Trophoblast cell (in vitro differentiated cells and primary cell): ENCODE data around the gene SLC47A2.

ENCODE experiments used
- DNase-seq, 2 donors: peaks; one replicate each; pipeline ENCODE4 v3.0.0-alpha.2; 2016
- H2AFZ ChIP-seq: 2 replicates; pipeline ENCODE4 v1.6.1; 2013; ENCODE audit warnings: low read length, moderate library complexity, mild to moderate bottlenecking; ENCODE audit not compliant: insufficient read depth, poor library complexity
- H2AK5ac ChIP-seq: 2 replicates; pipeline ENCODE4 v1.6.1; 2013; ENCODE audit warnings: mild to moderate bottlenecking, low read length
- H2BK120ac ChIP-seq: 2 replicates; pipeline ENCODE4 v1.6.1; 2013; ENCODE audit warnings: low read length, mild to moderate bottlenecking, moderate library complexity; ENCODE audit not compliant: insufficient read depth, poor library complexity
- H2BK12ac ChIP-seq: 2 replicates; pipeline ENCODE4 v1.6.1; 2013; ENCODE audit warnings: mild to moderate bottlenecking, low read length, moderate library complexity
- H2BK5ac ChIP-seq: 2 replicates; pipeline ENCODE4 v1.6.1; 2013; ENCODE audit warnings: low read length, low read depth, moderate library complexity, mild to moderate bottlenecking; ENCODE audit not compliant: poor library complexity
- H3K14ac ChIP-seq: 2 replicates; pipeline ENCODE4 v1.6.1; 2013; ENCODE audit warnings: mild to moderate bottlenecking, low read length
- H3K18ac ChIP-seq: 2 replicates; pipeline ENCODE4 v1.6.1; 2013; ENCODE audit warnings: mild to moderate bottlenecking, low read length
- H3K23ac ChIP-seq: 2 replicates; pipeline ENCODE4 v1.6.1; 2013; ENCODE audit warnings: low read length
- H3K27ac ChIP-seq: 2 replicates; pipeline ENCODE4 v1.5.1; 2013; ENCODE audit warnings: low read depth, mild to moderate bottlenecking, inconsistent platforms, low read length, moderate library complexity
- H3K27me3 ChIP-seq: 2 replicates; pipeline ENCODE4 v1.6.1; 2013; ENCODE audit warnings: inconsistent platforms, mild to moderate bottlenecking, low read length, moderate library complexity; ENCODE audit not compliant: insufficient read depth
- H3K36me3 ChIP-seq, 2 experiments: 1 replicate in 1 of 2; 2 replicates in 1 of 2; pipeline ENCODE4 v1.6.1; 2013; ENCODE audit warnings: low read length in 2 of 2, mild to moderate bottlenecking in 2 of 2, moderate library complexity in 1 of 2; ENCODE audit not compliant: insufficient read depth in 2 of 2, control insufficient read depth in 1 of 2
- H3K4ac ChIP-seq: 2 replicates; pipeline ENCODE4 v1.6.1; 2013; ENCODE audit warnings: low read depth, mild to moderate bottlenecking, low read length, moderate library complexity
- H3K4me1 ChIP-seq, 2 experiments: 1 replicate in 1 of 2; 2 replicates in 1 of 2; pipeline ENCODE4 v1.6.1; 2013; ENCODE audit warnings: low read length in 2 of 2, mild to moderate bottlenecking in 2 of 2, moderate library complexity in 1 of 2; ENCODE audit not compliant: insufficient read depth in 2 of 2, control insufficient read depth in 1 of 2
- H3K4me2 ChIP-seq: 2 replicates; pipeline ENCODE4 v1.6.1; 2013; ENCODE audit warnings: inconsistent platforms, mild to moderate bottlenecking, low read length, moderate library complexity
- H3K4me3 ChIP-seq: 2 replicates; pipeline ENCODE4 v1.5.1; 2013; ENCODE audit warnings: mild to moderate bottlenecking, low read depth, low read length, inconsistent platforms
- H3K79me1 ChIP-seq: one replicate; pipeline ENCODE4 v1.6.1; 2013; ENCODE audit warnings: low read length
- H3K79me2 ChIP-seq: 2 replicates; pipeline ENCODE4 v1.6.1; 2013; ENCODE audit warnings: low read length, mild to moderate bottlenecking; ENCODE audit not compliant: control insufficient read depth, insufficient read depth, poor library complexity
- H3K9ac ChIP-seq: 2 replicates; pipeline ENCODE4 v1.6.1; 2013; ENCODE audit warnings: mild to moderate bottlenecking, low read length
- H3K9me3 ChIP-seq: 2 replicates; pipeline ENCODE4 v1.6.1; 2013; ENCODE audit warnings: low read depth, mild to moderate bottlenecking, control low read depth, inconsistent platforms, low read length; ENCODE audit not compliant: insufficient read depth
- H4K12ac ChIP-seq: 2 replicates; pipeline ENCODE4 v1.6.1; 2013; ENCODE audit warnings: low read depth, mild to moderate bottlenecking, low read length, moderate library complexity
- H4K8ac ChIP-seq: 2 replicates; pipeline ENCODE4 v1.6.1; 2013; ENCODE audit warnings: low read depth, mild to moderate bottlenecking, low read length, moderate library complexity
- H4K91ac ChIP-seq: one replicate; pipeline ENCODE4 v1.6.1; 2013; ENCODE audit warnings: low read depth, mild to moderate bottlenecking, low read length, moderate library complexity
- WGBS: extraction: QIAGEN DNeasy Blood & Tissue Kit; methylation state at CpG from one replicate; pipeline ENCODE4 v1.1.7; 2013; ENCODE audit warnings: missing lambda C conversion rate; ENCODE audit not compliant: insufficient read length, insufficient coverage; ENCODE audit errors: extremely low coverage; 5-methylcytosine and 5-hydroxymethylcytosine counted together

Gene SLC47A2

DNA sequence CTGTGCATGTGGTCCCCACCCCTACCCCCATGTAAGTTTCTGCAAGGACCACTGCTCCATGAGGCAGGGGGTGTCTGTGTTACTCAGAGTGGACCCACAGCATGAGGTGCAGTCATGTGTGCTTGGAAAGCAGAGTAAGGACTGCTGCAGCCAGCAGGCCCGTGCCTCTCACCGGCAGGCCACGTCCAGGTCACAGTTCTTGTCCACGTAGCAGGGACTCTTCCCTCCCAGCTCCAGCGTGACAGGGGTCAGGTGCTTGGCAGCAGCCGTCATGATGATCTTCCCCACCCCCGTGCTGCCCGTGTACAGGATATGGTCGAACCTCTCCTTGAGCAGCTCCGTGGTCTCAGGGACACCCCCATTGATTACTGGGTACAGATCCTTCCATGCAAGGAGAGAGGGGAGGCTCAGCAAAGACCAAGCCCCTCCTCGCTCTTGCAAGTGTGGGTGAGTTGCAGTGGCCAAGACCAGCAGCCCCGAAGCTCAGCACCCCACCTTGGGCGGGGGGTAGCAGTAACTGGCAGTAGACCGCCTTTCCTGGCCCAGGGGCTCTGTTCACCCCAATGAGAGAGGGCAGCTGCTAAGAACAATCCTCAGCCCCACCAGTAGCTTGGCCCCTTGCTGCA, 25.6 kb upstream of the SLC47A2 start:
- no peaks in the 10 kb centered on the region for H3K27me3 ChIP-seq
- no peak overlapping the region for H2AFZ ChIP-seq
- no peak overlapping the region for H3K4me3 ChIP-seq
- H2BK12ac ChIP-seq = no peak overlapping the region
- no peak overlapping the region for H3K9ac ChIP-seq
- no peak overlapping the region for H2BK120ac ChIP-seq
- no peaks in the 10 kb centered on the region for H3K79me2 ChIP-seq
- H3K36me3 ChIP-seq = no peaks in the 10 kb centered on the region
- no peak overlapping the region for H2BK5ac ChIP-seq
- H4K12ac ChIP-seq = no peak overlapping the region
- no peak overlapping the region for H3K18ac ChIP-seq
- no CpG with 5 or more reads among the region's 14 CpGs for WGBS
- no peak for DNase-seq
- peaks cover 0 to 4% of the 10 kb centered on the region in 2 experiments for H3K4me1 ChIP-seq
- H3K14ac ChIP-seq = no peak overlapping the region
- no peak overlapping the region for H4K8ac ChIP-seq
- H3K4ac ChIP-seq = no peak overlapping the region
- H3K79me1 ChIP-seq = peaks cover 2% of the 10 kb centered on the region
- no peak overlapping the region for H3K27ac ChIP-seq
- no peak overlapping the region for H4K91ac ChIP-seq
- H3K4me2 ChIP-seq = no peak overlapping the region
- H3K9me3 ChIP-seq = peaks cover 4% of the 10 kb centered on the region
- H3K23ac ChIP-seq = no peak overlapping the region
- no peak overlapping the region for H2AK5ac ChIP-seq

DNA sequence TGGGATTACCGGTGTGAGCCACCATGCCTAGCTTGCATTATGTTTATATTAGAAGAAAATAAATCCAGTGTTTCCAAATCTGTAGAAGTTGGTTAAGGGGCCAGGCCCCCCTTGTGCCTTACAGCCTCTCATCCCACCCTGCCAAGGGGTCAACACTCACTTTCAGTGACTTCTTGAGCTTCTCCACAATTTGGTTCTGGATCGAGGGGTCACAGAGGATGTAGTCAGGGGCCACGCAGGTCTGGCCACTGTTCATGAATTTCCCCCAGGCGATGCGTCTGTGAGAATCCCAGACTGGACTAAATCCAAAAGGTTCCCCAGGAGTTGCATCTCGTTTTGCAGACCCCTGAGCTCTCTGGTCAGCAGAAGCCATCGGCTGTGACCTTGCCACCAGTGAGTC, 24.5 kb upstream of the SLC47A2 start:
- Histone ChIP-seq H3K4me2 (no peak overlapping the region), H3K9me3 (peaks cover 2% of the 10 kb centered on the region), H2BK120ac (no peak overlapping the region), H4K8ac (no peak overlapping the region), H3K4me1 (peaks cover 0 to 4% of the 10 kb centered on the region in 2 experiments), H2AFZ (no peak overlapping the region), H3K14ac (no peak overlapping the region), H2AK5ac (no peak overlapping the region), H3K36me3 (no peaks in the 10 kb centered on the region), H2BK5ac (no peak overlapping the region), H3K4me3 (no peak overlapping the region), H3K27me3 (no peaks in the 10 kb centered on the region), H3K79me2 (no peaks in the 10 kb centered on the region), H3K18ac (no peak overlapping the region), H3K4ac (no peak overlapping the region), H2BK12ac (no peak overlapping the region), H3K9ac (no peak overlapping the region), H3K23ac (no peak overlapping the region), H3K79me1 (peaks cover 2% of the 10 kb centered on the region), H4K12ac (no peak overlapping the region), H4K91ac (no peak overlapping the region), H3K27ac (no peak overlapping the region)
- no CpG with 5 or more reads among the region's 7 CpGs for WGBS
- DNase-seq = no peak

DNA sequence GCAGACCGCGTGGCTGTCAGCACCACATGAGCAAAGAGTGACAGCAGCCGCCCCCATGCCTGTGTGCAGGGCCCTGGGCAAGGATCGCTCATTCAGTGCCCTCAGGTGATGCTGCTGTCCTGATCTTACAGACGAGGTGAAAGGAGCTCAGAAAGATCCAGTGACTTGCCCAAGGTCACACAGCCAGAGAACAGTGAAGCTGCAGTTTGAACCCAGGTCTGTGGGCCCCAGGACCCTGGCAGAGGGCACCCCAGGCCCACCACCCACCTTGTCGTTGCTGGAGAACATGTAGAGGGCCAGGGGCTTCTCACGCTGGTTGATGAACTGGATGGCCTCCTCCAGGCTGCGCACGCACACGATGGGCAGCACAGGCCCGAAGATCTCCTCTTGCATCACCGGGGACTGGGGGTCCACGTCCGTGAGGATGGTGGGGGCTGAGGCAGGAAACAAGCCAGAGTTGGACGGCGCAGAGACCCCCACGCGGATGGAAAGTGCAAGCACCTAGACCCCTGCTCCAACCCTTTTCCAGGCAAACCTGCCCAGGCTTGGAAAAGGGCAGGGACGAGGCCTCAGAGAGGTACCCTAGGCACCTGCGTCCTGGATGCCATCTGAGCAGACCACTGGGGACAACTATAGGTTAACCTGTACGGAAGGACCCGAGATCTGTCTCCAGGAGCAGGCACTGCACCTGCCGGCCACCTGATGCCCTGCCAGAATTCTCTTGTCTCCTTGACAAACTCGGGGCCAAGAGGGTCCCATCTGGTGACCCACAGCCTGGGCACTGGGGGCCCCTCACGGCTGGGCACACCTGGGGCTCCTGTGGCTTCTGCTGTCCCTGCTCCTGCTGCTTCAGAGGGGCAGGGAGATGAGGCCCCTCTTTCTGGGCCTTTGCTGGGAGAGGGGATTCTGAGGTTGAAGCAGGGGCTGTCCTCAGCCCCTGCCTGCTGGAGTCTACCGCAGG, 23.1 kb upstream of the SLC47A2 start:
- Histone ChIP-seq H4K91ac (no peak overlapping the region), H4K12ac (no peak overlapping the region), H3K79me1 (peaks cover 2% of the 10 kb centered on the region), H3K23ac (no peak overlapping the region), H3K4me3 (no peak overlapping the region), H3K4ac (no peak overlapping the region), H3K4me2 (no peak overlapping the region), H3K4me1 (peaks cover 0 to 3% of the 10 kb centered on the region in 2 experiments), H3K79me2 (no peaks in the 10 kb centered on the region), H3K9me3 (peaks cover 2% of the 10 kb centered on the region), H2BK120ac (no peak overlapping the region), H3K27me3 (no peaks in the 10 kb centered on the region), H4K8ac (no peak overlapping the region), H3K18ac (no peak overlapping the region), H3K9ac (no peak overlapping the region), H3K36me3 (no peaks in the 10 kb centered on the region), H2BK5ac (no peak overlapping the region), H3K14ac (no peak overlapping the region), H2BK12ac (no peak overlapping the region), H2AK5ac (no peak overlapping the region), H3K27ac (no peak overlapping the region), H2AFZ (no peak overlapping the region)
- WGBS = no CpG with 5 or more reads among the region's 26 CpGs
- DNase-seq = peak in 1 of 2 donors; percentile 18

DNA sequence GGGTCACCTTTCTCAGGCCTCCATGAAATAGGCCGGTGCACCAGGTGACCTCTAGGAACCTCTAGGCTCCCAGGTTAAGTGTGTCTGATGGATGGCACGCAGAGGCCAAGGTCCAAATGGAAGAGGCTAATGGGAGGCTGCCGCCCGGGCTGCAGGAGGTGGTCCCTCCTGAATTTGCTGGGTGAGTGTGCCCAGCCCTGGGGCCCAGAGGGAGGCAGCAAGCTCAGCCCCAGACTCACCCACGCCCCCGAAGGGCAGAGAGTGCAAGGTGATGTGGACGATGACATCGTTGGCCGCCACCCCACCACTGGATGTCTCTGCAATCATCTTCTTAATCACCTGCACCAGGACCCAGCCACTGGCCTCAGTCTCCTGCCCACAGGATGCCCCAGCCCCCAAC, 22.4 kb upstream of the SLC47A2 start:
- H3K14ac ChIP-seq = no peak overlapping the region
- no peak overlapping the region for H4K91ac ChIP-seq
- H3K9me3 ChIP-seq = peaks cover 2% of the 10 kb centered on the region
- H3K36me3 ChIP-seq = no peaks in the 10 kb centered on the region
- H4K8ac ChIP-seq = no peak overlapping the region
- H2BK120ac ChIP-seq = no peak overlapping the region
- H2BK5ac ChIP-seq = no peak overlapping the region
- H4K12ac ChIP-seq = no peak overlapping the region
- H3K27ac ChIP-seq = no peak overlapping the region
- H3K18ac ChIP-seq = no peak overlapping the region
- H3K23ac ChIP-seq = no peak overlapping the region
- no peak overlapping the region for H2AFZ ChIP-seq
- H3K27me3 ChIP-seq = no peaks in the 10 kb centered on the region
- no peaks in the 10 kb centered on the region for H3K79me1 ChIP-seq
- H3K4me3 ChIP-seq = no peak overlapping the region
- H3K4me1 ChIP-seq = no peaks in the 10 kb centered on the region
- H3K9ac ChIP-seq = no peak overlapping the region
- no peak overlapping the region for H3K4me2 ChIP-seq
- no peak overlapping the region for H2AK5ac ChIP-seq
- no CpG with 5 or more reads among the region's 9 CpGs for WGBS
- H3K79me2 ChIP-seq = no peaks in the 10 kb centered on the region
- DNase-seq = no peak
- no peak overlapping the region for H3K4ac ChIP-seq
- no peak overlapping the region for H2BK12ac ChIP-seq
